ENCODE results near the gene MYRIP.

- peak; percentile 28 to 74 (median 57) for TF ChIP-seq CTCF (IDR thresholded peaks at IDR 0.05)
- TF ChIP-seq POLR2AphosphoS5 (IDR thresholded peaks at IDR 0.05), result no peak
- TF ChIP-seq POLR2A (IDR thresholded peaks at IDR 0.05), result no peak
Observed at GRCh38 chr3:40179016-40179415, 369.6 kb downstream of the MYRIP start.
